NOMO-1 treated with dmso at 0.1 percent for 144 hours (cell line): ENCODE measurements around the gene TMEM50A.
"Not testable (repeated sequence)": the region's sequence is repeated elsewhere in the genome, so short reads cannot be mapped to it uniquely, and the experiment has no call there.

Source experiments
- DNase-seq: peaks from one replicate; lab custom pipeline; 2025; ENCODE audit not compliant: unreplicated experiment; lab: John Stamatoyannopoulos, UW

The TMEM50A gene

GRCh38 chr1:25329950-25330349 lies 8.2 kb upstream of the TMEM50A start:
- not testable (repeated sequence) for DNase-seq

- DNase-seq: not testable (repeated sequence)
These were observed 1.2 kb upstream of the TMEM50A start for GRCh38 chr1:25336922-25337354.

- DNase-seq: not testable (repeated sequence)
These were observed 499 bp upstream of the TMEM50A start for GRCh38 chr1:25337483-25338187.

GRCh38 chr1:25338986-25339385 lies 852 bp downstream of the TMEM50A start:
- DNase-seq: no peak

- DNase-seq: no peak
These were observed 3.6 kb downstream of the TMEM50A start for GRCh38 chr1:25341746-25342145.

- no peak for DNase-seq
These were observed 4.7 kb downstream of the TMEM50A start for GRCh38 chr1:25342846-25343245.

GRCh38 chr1:25343872-25344271 lies 5.7 kb downstream of the TMEM50A start:
- no peak for DNase-seq

GRCh38 chr1:25347556-25347955 lies 9.4 kb downstream of the TMEM50A start:
- no peak for DNase-seq

GRCh38 chr1:25349606-25350005 lies 11.5 kb downstream of the TMEM50A start:
- no peak for DNase-seq

GRCh38 chr1:25355841-25356395 lies 17.8 kb downstream of the TMEM50A start:
- no peak for DNase-seq

- no peak for DNase-seq
These were observed 18.3 kb downstream of the TMEM50A start for GRCh38 chr1:25356441-25356840.

- DNase-seq: no peak
These were observed 18.7 kb downstream of the TMEM50A start for GRCh38 chr1:25356848-25357247.

GRCh38 chr1:25360596-25361581 lies 22.8 kb downstream of the TMEM50A start:
- DNase-seq: no peak

GRCh38 chr1:25361901-25362300 lies 23.8 kb downstream of the TMEM50A start:
- no peak for DNase-seq

GRCh38 chr1:25362634-25363559 lies 24.8 kb downstream of the TMEM50A start:
- DNase-seq: not testable (repeated sequence)

GRCh38 chr1:25369241-25369640 lies 31.1 kb downstream of the TMEM50A start:
- DNase-seq: no peak

GRCh38 chr1:25369691-25370271 lies 31.6 kb downstream of the TMEM50A start:
- DNase-seq: not testable (repeated sequence)

GRCh38 chr1:25371757-25372156 lies 33.6 kb downstream of the TMEM50A start:
- not testable (repeated sequence) for DNase-seq

GRCh38 chr1:25378367-25378766 lies 40.2 kb downstream of the TMEM50A start:
- not testable (repeated sequence) for DNase-seq

GRCh38 chr1:25382543-25382942 lies 44.4 kb downstream of the TMEM50A start:
- not testable (repeated sequence) for DNase-seq
